ENCODE measurements around the gene TMEM245. TPM values are rescaled to one million over a fixed set of nuclear protein-coding genes. Genes with fewer than 3 reads are reported as not detected.
"Not testable (repeated sequence)": the region's sequence is repeated elsewhere in the genome, so short reads cannot be mapped to it uniquely, and the experiment has no call there.

TMEM245 gene
- total RNA-seq, 1 donor from 2014 or later, result 43.8 TPM

- no peak overlapping the region for H3K4me3 Mint-ChIP-seq (ENCODE audit: unreplicated experiment)
Observed at GRCh38 chr9:108972186-108972585, 147.6 kb downstream of the TMEM245 start.

GRCh38 chr9:108971392-108971791 lies 148.4 kb downstream of the TMEM245 start:
- not testable (repeated sequence) for DNase-seq (ENCODE audit: low spot score); H3K36me3 Mint-ChIP-seq (ENCODE audit: low read depth)

More at GRCh38 chr9:108972186-108972585, 147.6 kb downstream of the TMEM245 start:
- TF ChIP-seq, protein P1, sequence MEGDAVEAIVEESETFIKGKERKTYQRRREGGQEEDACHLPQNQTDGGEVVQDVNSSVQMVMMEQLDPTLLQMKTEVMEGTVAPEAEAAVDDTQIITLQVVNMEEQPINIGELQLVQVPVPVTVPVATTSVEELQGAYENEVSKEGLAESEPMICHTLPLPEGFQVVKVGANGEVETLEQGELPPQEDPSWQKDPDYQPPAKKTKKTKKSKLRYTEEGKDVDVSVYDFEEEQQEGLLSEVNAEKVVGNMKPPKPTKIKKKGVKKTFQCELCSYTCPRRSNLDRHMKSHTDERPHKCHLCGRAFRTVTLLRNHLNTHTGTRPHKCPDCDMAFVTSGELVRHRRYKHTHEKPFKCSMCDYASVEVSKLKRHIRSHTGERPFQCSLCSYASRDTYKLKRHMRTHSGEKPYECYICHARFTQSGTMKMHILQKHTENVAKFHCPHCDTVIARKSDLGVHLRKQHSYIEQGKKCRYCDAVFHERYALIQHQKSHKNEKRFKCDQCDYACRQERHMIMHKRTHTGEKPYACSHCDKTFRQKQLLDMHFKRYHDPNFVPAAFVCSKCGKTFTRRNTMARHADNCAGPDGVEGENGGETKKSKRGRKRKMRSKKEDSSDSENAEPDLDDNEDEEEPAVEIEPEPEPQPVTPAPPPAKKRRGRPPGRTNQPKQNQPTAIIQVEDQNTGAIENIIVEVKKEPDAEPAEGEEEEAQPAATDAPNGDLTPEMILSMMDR (IDR thresholded peaks at IDR 0.05), result no peak
- Mint-ChIP-seq H3K27ac (ENCODE audit: unreplicated experiment) (no peak overlapping the region), H3K27me3 (ENCODE audit: low read depth) (no peaks in the 10 kb centered on the region), H3K4me1 (ENCODE audit: low read depth) (peaks cover 17% of the 10 kb centered on the region), H3K9me3 (ENCODE audit: low read depth) (peaks cover 5% of the 10 kb centered on the region), H3K36me3 (ENCODE audit: low read depth) (peaks cover 11% of the 10 kb centered on the region)
- no peak for DNase-seq (ENCODE audit: low spot score)

DNA sequence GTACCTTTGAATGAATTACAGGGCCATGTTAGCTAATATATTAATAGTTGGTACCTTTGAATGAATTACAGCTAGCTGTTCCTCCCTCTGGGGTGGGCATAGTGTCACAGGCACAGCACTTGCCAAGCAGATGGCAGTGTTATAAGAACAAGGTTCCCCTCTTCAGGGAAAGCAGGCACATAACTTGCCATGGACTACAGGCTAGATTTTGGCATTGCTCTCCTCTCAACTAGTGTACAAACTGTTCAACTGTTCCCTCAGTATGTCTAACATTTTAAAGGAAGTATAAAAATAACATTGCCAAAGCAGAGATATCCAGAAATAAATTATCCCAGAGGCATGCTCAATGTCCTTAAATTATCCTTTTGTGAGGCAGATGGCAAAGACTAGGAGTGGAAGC lies 151.8 kb downstream of the TMEM245 start:
- peaks cover 5% of the 10 kb centered on the region for H3K9me3 Mint-ChIP-seq (ENCODE audit: low read depth)
- H3K36me3 Mint-ChIP-seq (ENCODE audit: low read depth), result peaks cover 11% of the 10 kb centered on the region
- peak overlapping the region; percentile 25 for H3K27ac Mint-ChIP-seq (ENCODE audit: unreplicated experiment)
- H3K27me3 Mint-ChIP-seq (ENCODE audit: low read depth), result no peaks in the 10 kb centered on the region
- peaks cover 12% of the 10 kb centered on the region for H3K4me1 Mint-ChIP-seq (ENCODE audit: low read depth)
- H3K4me3 Mint-ChIP-seq (ENCODE audit: unreplicated experiment), result no peak overlapping the region
- TF ChIP-seq, protein P1 (IDR thresholded peaks at IDR 0.05), result no peak
- DNase-seq (ENCODE audit: low spot score), result no peak

More at GRCh38 chr9:108971392-108971791, 148.4 kb downstream of the TMEM245 start:
- H3K9me3 Mint-ChIP-seq (ENCODE audit: low read depth); H3K27me3 Mint-ChIP-seq (ENCODE audit: low read depth); H3K27ac Mint-ChIP-seq (ENCODE audit: unreplicated experiment); H3K4me3 Mint-ChIP-seq (ENCODE audit: unreplicated experiment): not testable (repeated sequence)
- H3K4me1 Mint-ChIP-seq (ENCODE audit: low read depth), result peaks cover 17% of the 10 kb centered on the region

Small RNAs within 50 kb of the gene (microRNA-seq; reads per million reads assigned to microRNA genes)
- gene MIR32 (ENCODE audit: borderline number of aligned reads), result 80.3 reads per million, percentile 55 among the genes with 10 or more reads in this experiment

Other genes with a start within 250 kb of the TMEM245 start
- gene ELP1, start 185.8 kb downstream of the TMEM245 start, total RNA-seq, result 24.3 to 32.2 TPM (median 24.4 TPM) in 3 replicates
- gene ABITRAM, start 185.5 kb downstream of the TMEM245 start, total RNA-seq, result 8.1 to 11.7 TPM (median 8.8 TPM) in 3 replicates
- gene CTNNAL1, start 106.4 kb downstream of the TMEM245 start, total RNA-seq, result 24.9 to 31.9 TPM (median 25.9 TPM) in 3 replicates
- gene FRRS1L, start 47.3 kb upstream of the TMEM245 start, total RNA-seq, result 3.6 to 5.3 TPM (median 4.1 TPM) in 3 replicates
- gene EPB41L4B, start 201.1 kb upstream of the TMEM245 start, total RNA-seq, result 3.7 to 5.4 TPM (median 4.1 TPM) in 3 replicates